ENCODE data around the gene PIK3C2G. TPM values are rescaled to one million over a fixed set of nuclear protein-coding genes. Genes with fewer than 3 reads are reported as not detected.
A peak's percentile ranks its signal among the peaks of the same experiment; 100 is the strongest.

The PIK3C2G gene
- total and polyA plus RNA-seq, 2 donors from 2014 or later: 4.4 to 5.8 TPM

GRCh38 chr12:18345021-18345735 lies 83.9 kb downstream of the PIK3C2G start:
- no peak overlapping the region for H3K27ac ChIP-seq (ENCODE audit: low read depth in 2 of 2, low read length in 2 of 2)
- no peaks in the 10 kb centered on the region for H3K4me1 ChIP-seq (ENCODE audit: control insufficient read depth in 2 of 3, insufficient read depth in 2 of 3, low read depth in 1 of 3, low read length in 3 of 3)
- DNase-seq: peak in 2 of 5 donors; percentile 29 to 33
- FAIRE-seq: no peak
- H3K9me3 ChIP-seq (ENCODE audit: control insufficient read depth in 2 of 3, insufficient read depth in 1 of 3, low read length in 3 of 3): no peaks in the 10 kb centered on the region
- no peaks in the 10 kb centered on the region for H3K36me3 ChIP-seq (ENCODE audit: control insufficient read depth in 2 of 3, insufficient read depth in 3 of 3, low read length in 3 of 3)
- intact Hi-C loops (cut with DNase I): no loop called here
- H3K4me3 ChIP-seq (ENCODE audit: low read length in 3 of 3): no peak overlapping the region
- no peaks in the 10 kb centered on the region for H3K27me3 ChIP-seq (ENCODE audit: control insufficient read depth, insufficient read depth, low read length)
- TF ChIP-seq, protein P1, sequence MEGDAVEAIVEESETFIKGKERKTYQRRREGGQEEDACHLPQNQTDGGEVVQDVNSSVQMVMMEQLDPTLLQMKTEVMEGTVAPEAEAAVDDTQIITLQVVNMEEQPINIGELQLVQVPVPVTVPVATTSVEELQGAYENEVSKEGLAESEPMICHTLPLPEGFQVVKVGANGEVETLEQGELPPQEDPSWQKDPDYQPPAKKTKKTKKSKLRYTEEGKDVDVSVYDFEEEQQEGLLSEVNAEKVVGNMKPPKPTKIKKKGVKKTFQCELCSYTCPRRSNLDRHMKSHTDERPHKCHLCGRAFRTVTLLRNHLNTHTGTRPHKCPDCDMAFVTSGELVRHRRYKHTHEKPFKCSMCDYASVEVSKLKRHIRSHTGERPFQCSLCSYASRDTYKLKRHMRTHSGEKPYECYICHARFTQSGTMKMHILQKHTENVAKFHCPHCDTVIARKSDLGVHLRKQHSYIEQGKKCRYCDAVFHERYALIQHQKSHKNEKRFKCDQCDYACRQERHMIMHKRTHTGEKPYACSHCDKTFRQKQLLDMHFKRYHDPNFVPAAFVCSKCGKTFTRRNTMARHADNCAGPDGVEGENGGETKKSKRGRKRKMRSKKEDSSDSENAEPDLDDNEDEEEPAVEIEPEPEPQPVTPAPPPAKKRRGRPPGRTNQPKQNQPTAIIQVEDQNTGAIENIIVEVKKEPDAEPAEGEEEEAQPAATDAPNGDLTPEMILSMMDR (IDR thresholded peaks at IDR 0.05; ENCODE audit: borderline replicate concordance, extremely low read depth, insufficient read depth): no peak
- H3K9ac ChIP-seq (ENCODE audit: low read length in 3 of 3): no peak overlapping the region

GRCh38 chr12:18352312-18352711 lies 91.0 kb downstream of the PIK3C2G start:
- H3K36me3 ChIP-seq (ENCODE audit: control insufficient read depth in 2 of 3, insufficient read depth in 3 of 3, low read length in 3 of 3): no peaks in the 10 kb centered on the region
- TF ChIP-seq, protein P1 (IDR thresholded peaks at IDR 0.05; ENCODE audit: borderline replicate concordance, extremely low read depth, insufficient read depth): no peak
- no peak overlapping the region for H3K27ac ChIP-seq (ENCODE audit: low read depth in 2 of 2, low read length in 2 of 2)
- no peaks in the 10 kb centered on the region for H3K27me3 ChIP-seq (ENCODE audit: control insufficient read depth, insufficient read depth, low read length)
- H3K9me3 ChIP-seq (ENCODE audit: control insufficient read depth in 2 of 3, insufficient read depth in 1 of 3, low read length in 3 of 3): no peaks in the 10 kb centered on the region
- H3K4me3 ChIP-seq (ENCODE audit: low read length in 3 of 3): no peak overlapping the region
- no peak for DNase-seq
- H3K4me1 ChIP-seq (ENCODE audit: control insufficient read depth in 2 of 3, insufficient read depth in 2 of 3, low read depth in 1 of 3, low read length in 3 of 3): no peaks in the 10 kb centered on the region
- FAIRE-seq: no peak
- intact Hi-C loops (cut with DNase I): no loop called here
- no peak overlapping the region for H3K9ac ChIP-seq (ENCODE audit: low read length in 3 of 3)

- Histone ChIP-seq H3K9me3 (ENCODE audit: control insufficient read depth in 2 of 3, insufficient read depth in 1 of 3, low read length in 3 of 3) (no peaks in the 10 kb centered on the region), H3K36me3 (ENCODE audit: control insufficient read depth in 2 of 3, insufficient read depth in 3 of 3, low read length in 3 of 3) (no peaks in the 10 kb centered on the region), H3K27me3 (ENCODE audit: control insufficient read depth, insufficient read depth, low read length) (no peaks in the 10 kb centered on the region), H3K4me3 (ENCODE audit: low read length in 3 of 3) (no peak overlapping the region), H3K4me1 (ENCODE audit: control insufficient read depth in 2 of 3, insufficient read depth in 2 of 3, low read depth in 1 of 3, low read length in 3 of 3) (no peaks in the 10 kb centered on the region), H3K27ac (ENCODE audit: low read depth in 2 of 2, low read length in 2 of 2) (no peak overlapping the region), H3K9ac (ENCODE audit: low read length in 3 of 3) (no peak overlapping the region)
- intact Hi-C loops (cut with DNase I): no loop called here
- DNase-seq (no peak), FAIRE-seq (no peak)
- TF ChIP-seq, protein P1 (IDR thresholded peaks at IDR 0.05; ENCODE audit: borderline replicate concordance, extremely low read depth, insufficient read depth): no peak
These were observed 94.1 kb downstream of the PIK3C2G start for GRCh38 chr12:18355429-18355828.

All from kidney (tissue), 14 donors.